ENCODE measurements around the gene ENC1.

The ENC1 gene

GRCh38 chr5:74633695-74634094 lies 6.8 kb downstream of the ENC1 start:
- Histone ChIP-seq H3F3A (ENCODE audit: insufficient read depth, low read length) (no peaks in the 10 kb centered on the region), H3K36me3 (ENCODE audit: insufficient read depth, low read length) (no peaks in the 10 kb centered on the region), H3K9me3 (ENCODE audit: low read length) (no peaks in the 10 kb centered on the region), H4K20me1 (ENCODE audit: insufficient read depth, low read length) (no peaks in the 10 kb centered on the region), H3K27me3 (ENCODE audit: insufficient read depth, low read length) (no peaks in the 10 kb centered on the region), H3K9ac (ENCODE audit: low read length) (no peak overlapping the region), H3K4me1 (ENCODE audit: insufficient read depth, low read length, severe bottlenecking) (peaks cover 21% of the 10 kb centered on the region), H3K9me2 (ENCODE audit: low read depth, low read length) (no peaks in the 10 kb centered on the region), H3K4me3 (ENCODE audit: low read depth, low read length, poor library complexity, severe bottlenecking) (no peak overlapping the region), H3K79me2 (ENCODE audit: insufficient read depth, low read length) (no peaks in the 10 kb centered on the region), H3K4me2 (ENCODE audit: low read length) (no peak overlapping the region), H2AFZ (ENCODE audit: low read length) (no peak overlapping the region), H3K27ac (ENCODE audit: low read depth, low read length, poor library complexity, severe bottlenecking) (no peak overlapping the region)
- TF ChIP-seq EZH2 (IDR thresholded peaks at IDR 0.05; ENCODE audit: borderline replicate concordance, low read length) (no peak), CTCF (IDR thresholded peaks at IDR 0.05; ENCODE audit: low read length) (no peak)

GRCh38 chr5:74632947-74633356 lies 7.6 kb downstream of the ENC1 start:
- no peak for TF ChIP-seq CTCF (IDR thresholded peaks at IDR 0.05; ENCODE audit: low read length)
- no peak for TF ChIP-seq EZH2 (IDR thresholded peaks at IDR 0.05; ENCODE audit: borderline replicate concordance, low read length)
- no peak overlapping the region for H3K4me2 ChIP-seq (ENCODE audit: low read length)
- H4K20me1 ChIP-seq (ENCODE audit: insufficient read depth, low read length), result no peaks in the 10 kb centered on the region
- H3F3A ChIP-seq (ENCODE audit: insufficient read depth, low read length), result no peaks in the 10 kb centered on the region
- H3K4me1 ChIP-seq (ENCODE audit: insufficient read depth, low read length, severe bottlenecking), result peaks cover 21% of the 10 kb centered on the region
- H3K9me2 ChIP-seq (ENCODE audit: low read depth, low read length), result no peaks in the 10 kb centered on the region
- no peaks in the 10 kb centered on the region for H3K9me3 ChIP-seq (ENCODE audit: low read length)
- no peaks in the 10 kb centered on the region for H3K27me3 ChIP-seq (ENCODE audit: insufficient read depth, low read length)
- H3K36me3 ChIP-seq (ENCODE audit: insufficient read depth, low read length), result no peaks in the 10 kb centered on the region
- H3K9ac ChIP-seq (ENCODE audit: low read length), result no peak overlapping the region
- no peaks in the 10 kb centered on the region for H3K79me2 ChIP-seq (ENCODE audit: insufficient read depth, low read length)
- H3K4me3 ChIP-seq (ENCODE audit: low read depth, low read length, poor library complexity, severe bottlenecking), result no peak overlapping the region
- no peak overlapping the region for H2AFZ ChIP-seq (ENCODE audit: low read length)
- no peak overlapping the region for H3K27ac ChIP-seq (ENCODE audit: low read depth, low read length, poor library complexity, severe bottlenecking)

- peaks cover 21% of the 10 kb centered on the region for H3K4me1 ChIP-seq (ENCODE audit: insufficient read depth, low read length, severe bottlenecking)
- no peak overlapping the region; the same call in 1 of the 2 replicates for H2AFZ ChIP-seq (ENCODE audit: low read length)
- H3K9me3 ChIP-seq (ENCODE audit: low read length), result no peaks in the 10 kb centered on the region
- H3K27me3 ChIP-seq (ENCODE audit: insufficient read depth, low read length), result no peaks in the 10 kb centered on the region
- H3K4me3 ChIP-seq (ENCODE audit: low read depth, low read length, poor library complexity, severe bottlenecking), result no peak overlapping the region
- no peaks in the 10 kb centered on the region for H3F3A ChIP-seq (ENCODE audit: insufficient read depth, low read length)
- no peaks in the 10 kb centered on the region for H3K36me3 ChIP-seq (ENCODE audit: insufficient read depth, low read length)
- no peaks in the 10 kb centered on the region for H4K20me1 ChIP-seq (ENCODE audit: insufficient read depth, low read length)
- H3K79me2 ChIP-seq (ENCODE audit: insufficient read depth, low read length), result no peaks in the 10 kb centered on the region
- no peak overlapping the region; the same call in 1 of the 2 replicates for H3K9ac ChIP-seq (ENCODE audit: low read length)
- H3K27ac ChIP-seq (ENCODE audit: low read depth, low read length, poor library complexity, severe bottlenecking), result peak overlapping the region; percentile 78
- TF ChIP-seq EZH2 (IDR thresholded peaks at IDR 0.05; ENCODE audit: borderline replicate concordance, low read length) (no peak), CTCF (IDR thresholded peaks at IDR 0.05; ENCODE audit: low read length) (no peak)
- H3K9me2 ChIP-seq (ENCODE audit: low read depth, low read length), result no peaks in the 10 kb centered on the region
- H3K4me2 ChIP-seq (ENCODE audit: low read length), result peak overlapping the region; percentile 13; the same call in 1 of the 2 replicates
These were observed 9.2 kb downstream of the ENC1 start for GRCh38 chr5:74631081-74631953.
